ENCODE data around the gene HBS1L. TPM values are rescaled to one million over a fixed set of nuclear protein-coding genes. Genes with fewer than 3 reads are reported as not detected.

HBS1L gene
- total and polyA plus RNA-seq, 4 donors, result 32.7 to 89.0 (median 52.2) TPM

DNA sequence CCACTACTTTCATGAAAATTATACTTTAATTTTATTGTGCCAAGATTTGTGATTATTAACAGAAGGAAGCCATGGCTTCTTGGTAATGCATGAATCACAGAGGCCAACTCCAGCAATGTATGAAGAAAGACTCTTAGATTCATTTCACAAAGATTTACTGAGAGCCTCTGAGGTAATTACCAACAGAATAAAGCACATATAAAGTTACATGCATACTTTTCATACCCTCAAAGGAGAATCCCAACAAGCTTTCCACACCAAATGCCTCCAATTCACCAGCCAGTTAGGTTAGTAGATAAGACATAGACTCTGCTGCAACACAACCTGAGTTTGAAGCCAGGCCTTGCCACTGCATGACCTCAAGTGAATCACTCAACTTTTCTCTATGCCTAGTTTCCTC is 41.9 kb downstream of the HBS1L start:
- TF ChIP-seq, protein P1, sequence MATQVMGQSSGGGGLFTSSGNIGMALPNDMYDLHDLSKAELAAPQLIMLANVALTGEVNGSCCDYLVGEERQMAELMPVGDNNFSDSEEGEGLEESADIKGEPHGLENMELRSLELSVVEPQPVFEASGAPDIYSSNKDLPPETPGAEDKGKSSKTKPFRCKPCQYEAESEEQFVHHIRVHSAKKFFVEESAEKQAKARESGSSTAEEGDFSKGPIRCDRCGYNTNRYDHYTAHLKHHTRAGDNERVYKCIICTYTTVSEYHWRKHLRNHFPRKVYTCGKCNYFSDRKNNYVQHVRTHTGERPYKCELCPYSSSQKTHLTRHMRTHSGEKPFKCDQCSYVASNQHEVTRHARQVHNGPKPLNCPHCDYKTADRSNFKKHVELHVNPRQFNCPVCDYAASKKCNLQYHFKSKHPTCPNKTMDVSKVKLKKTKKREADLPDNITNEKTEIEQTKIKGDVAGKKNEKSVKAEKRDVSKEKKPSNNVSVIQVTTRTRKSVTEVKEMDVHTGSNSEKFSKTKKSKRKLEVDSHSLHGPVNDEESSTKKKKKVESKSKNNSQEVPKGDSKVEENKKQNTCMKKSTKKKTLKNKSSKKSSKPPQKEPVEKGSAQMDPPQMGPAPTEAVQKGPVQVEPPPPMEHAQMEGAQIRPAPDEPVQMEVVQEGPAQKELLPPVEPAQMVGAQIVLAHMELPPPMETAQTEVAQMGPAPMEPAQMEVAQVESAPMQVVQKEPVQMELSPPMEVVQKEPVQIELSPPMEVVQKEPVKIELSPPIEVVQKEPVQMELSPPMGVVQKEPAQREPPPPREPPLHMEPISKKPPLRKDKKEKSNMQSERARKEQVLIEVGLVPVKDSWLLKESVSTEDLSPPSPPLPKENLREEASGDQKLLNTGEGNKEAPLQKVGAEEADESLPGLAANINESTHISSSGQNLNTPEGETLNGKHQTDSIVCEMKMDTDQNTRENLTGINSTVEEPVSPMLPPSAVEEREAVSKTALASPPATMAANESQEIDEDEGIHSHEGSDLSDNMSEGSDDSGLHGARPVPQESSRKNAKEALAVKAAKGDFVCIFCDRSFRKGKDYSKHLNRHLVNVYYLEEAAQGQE (IDR thresholded peaks at IDR 0.05), result no peak
- TF ChIP-seq, protein P2, sequence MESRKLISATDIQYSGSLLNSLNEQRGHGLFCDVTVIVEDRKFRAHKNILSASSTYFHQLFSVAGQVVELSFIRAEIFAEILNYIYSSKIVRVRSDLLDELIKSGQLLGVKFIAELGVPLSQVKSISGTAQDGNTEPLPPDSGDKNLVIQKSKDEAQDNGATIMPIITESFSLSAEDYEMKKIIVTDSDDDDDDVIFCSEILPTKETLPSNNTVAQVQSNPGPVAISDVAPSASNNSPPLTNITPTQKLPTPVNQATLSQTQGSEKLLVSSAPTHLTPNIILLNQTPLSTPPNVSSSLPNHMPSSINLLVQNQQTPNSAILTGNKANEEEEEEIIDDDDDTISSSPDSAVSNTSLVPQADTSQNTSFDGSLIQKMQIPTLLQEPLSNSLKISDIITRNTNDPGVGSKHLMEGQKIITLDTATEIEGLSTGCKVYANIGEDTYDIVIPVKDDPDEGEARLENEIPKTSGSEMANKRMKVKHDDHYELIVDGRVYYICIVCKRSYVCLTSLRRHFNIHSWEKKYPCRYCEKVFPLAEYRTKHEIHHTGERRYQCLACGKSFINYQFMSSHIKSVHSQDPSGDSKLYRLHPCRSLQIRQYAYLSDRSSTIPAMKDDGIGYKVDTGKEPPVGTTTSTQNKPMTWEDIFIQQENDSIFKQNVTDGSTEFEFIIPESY (IDR thresholded peaks at IDR 0.05), result no peak
- no peak for TF ChIP-seq HNF4A (conservative IDR thresholded peaks at IDR 0.05)
- no peak for TF ChIP-seq HNF4G (IDR thresholded peaks at IDR 0.05)
- TF ChIP-seq YY1 (IDR thresholded peaks at IDR 0.05), result no peak
- TF ChIP-seq RAD21 (IDR thresholded peaks at IDR 0.05), result no peak
- no peak for TF ChIP-seq GABPA (IDR thresholded peaks at IDR 0.05 in 1 of 2, conservative IDR thresholded peaks at IDR 0.05 in 1 of 2)
- no peak for TF ChIP-seq JUND (IDR thresholded peaks at IDR 0.05)
- TF ChIP-seq TAF1 (conservative IDR thresholded peaks at IDR 0.05), result no peak
- DNase-seq (ENCODE audit: low spot score), result no peak
- H3K9me3 ChIP-seq (ENCODE audit: control insufficient read depth in 4 of 4, low read length in 3 of 4), result no peaks in the 10 kb centered on the region
- H3K4me1 ChIP-seq (ENCODE audit: control insufficient read depth in 4 of 4, insufficient read depth in 4 of 4, low read length in 3 of 4), result peaks cover 0 to 11% (median 5%) of the 10 kb centered on the region in 4 donors
- no peak overlapping the region for H3K4me3 ChIP-seq (ENCODE audit: low read depth in 1 of 3, low read length in 3 of 3)
- no peaks in the 10 kb centered on the region for H3K27me3 ChIP-seq (ENCODE audit: control insufficient read depth in 4 of 4, insufficient read depth in 4 of 4, low read length in 3 of 4)
- peaks cover 0 to 2% (median 0%) of the 10 kb centered on the region in 4 donors for H3K36me3 ChIP-seq (ENCODE audit: control insufficient read depth in 4 of 4, insufficient read depth in 3 of 4, low read depth in 1 of 4, low read length in 3 of 4)
- no peak overlapping the region for H3K27ac ChIP-seq (ENCODE audit: low read depth in 1 of 2, low read length in 2 of 2)
- no peak overlapping the region for H3K9ac ChIP-seq (ENCODE audit: low read depth in 1 of 2, low read length in 2 of 2)

DNA sequence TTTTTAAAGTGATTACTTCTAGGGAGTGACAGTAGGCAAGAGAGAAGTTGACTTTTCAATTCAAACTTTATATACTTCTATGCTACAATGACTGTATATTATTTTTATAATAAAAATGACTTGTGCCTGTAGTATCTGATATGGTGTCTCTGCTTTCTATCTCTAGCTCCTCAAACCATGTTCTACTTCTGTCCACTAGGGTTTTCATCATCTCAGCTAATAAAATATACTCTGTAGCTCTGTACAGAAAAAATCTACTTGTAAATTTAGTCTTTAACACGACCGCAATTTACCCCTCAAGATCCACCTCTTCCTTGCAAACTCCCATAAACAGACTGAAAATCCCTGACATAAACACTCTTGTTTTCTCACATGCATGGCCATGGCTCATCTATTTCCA is 42.3 kb downstream of the HBS1L start:
- TF ChIP-seq, protein P3, sequence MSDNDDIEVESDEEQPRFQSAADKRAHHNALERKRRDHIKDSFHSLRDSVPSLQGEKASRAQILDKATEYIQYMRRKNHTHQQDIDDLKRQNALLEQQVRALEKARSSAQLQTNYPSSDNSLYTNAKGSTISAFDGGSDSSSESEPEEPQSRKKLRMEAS (IDR thresholded peaks at IDR 0.05), result no peak
- no peak for TF ChIP-seq GABPA (IDR thresholded peaks at IDR 0.05 in 1 of 2, conservative IDR thresholded peaks at IDR 0.05 in 1 of 2)
- TF ChIP-seq, protein P2 (IDR thresholded peaks at IDR 0.05), result no peak
- WGBS, result 97% methylated on average over 2 of the region's 2 CpGs
- H3K9me3 ChIP-seq (ENCODE audit: control insufficient read depth in 4 of 4, low read length in 3 of 4), result no peaks in the 10 kb centered on the region

More for the DNA sequence above, 42.3 kb downstream of the HBS1L start:
- Histone ChIP-seq H3K4me1 (ENCODE audit: control insufficient read depth in 4 of 4, insufficient read depth in 4 of 4, low read length in 3 of 4) (peaks cover 0 to 11% (median 5%) of the 10 kb centered on the region in 4 donors), H3K36me3 (ENCODE audit: control insufficient read depth in 4 of 4, insufficient read depth in 3 of 4, low read depth in 1 of 4, low read length in 3 of 4) (peaks cover 0 to 2% (median 0%) of the 10 kb centered on the region in 4 donors), H3K9ac (ENCODE audit: low read depth in 1 of 2, low read length in 2 of 2) (no peak overlapping the region), H3K4me3 (ENCODE audit: low read depth in 1 of 3, low read length in 3 of 3) (no peak overlapping the region), H3K27ac (ENCODE audit: low read depth in 1 of 2, low read length in 2 of 2) (no peak overlapping the region), H3K27me3 (ENCODE audit: control insufficient read depth in 4 of 4, insufficient read depth in 4 of 4, low read length in 3 of 4) (no peaks in the 10 kb centered on the region)
- DNase-seq (ENCODE audit: low spot score), result no peak

All from liver (tissue), 9 donors.